Natural killer cell (primary cell): ENCODE results near the gene OR7G1. TPM values are rescaled to one million over a fixed set of nuclear protein-coding genes. Genes with fewer than 3 reads are reported as not detected.

Experiments used
- ATAC-seq, 3 donors: fragments of 150-1000 bp in 2 of 3; fragments of 200-7000 bp in 1 of 3; cut with Tn5 transposase; 1 replicate in 1 of 3; 2 replicates in 2 of 3; pipeline ENCODE4 v1.10.0; 2021; ENCODE audit warnings: mild to moderate bottlenecking in 2 of 3, moderate library complexity in 2 of 3
- DNase-seq, 2 donors: peaks; one replicate each; pipeline versions ENCODE4 v3.0.0 to v3.0.0-alpha.2; 2013 to 2021; ENCODE audit warnings: mixed read lengths in 1 of 2
- H3K27ac ChIP-seq: one replicate; pipeline ENCODE4 v1.5.1; 2013; ENCODE audit warnings: mild to moderate bottlenecking, low read length
- H3K27me3 ChIP-seq: one replicate; pipeline ENCODE4 v1.6.1; 2013; ENCODE audit warnings: low read length; ENCODE audit not compliant: control insufficient read depth, insufficient read depth
- H3K36me3 ChIP-seq: one replicate; pipeline ENCODE4 v1.6.1; 2013; ENCODE audit warnings: low read length; ENCODE audit not compliant: control insufficient read depth, insufficient read depth
- H3K4me1 ChIP-seq: one replicate; pipeline ENCODE4 v1.6.1; 2013; ENCODE audit warnings: low read length; ENCODE audit not compliant: control insufficient read depth, insufficient read depth
- H3K4me3 ChIP-seq: one replicate; pipeline ENCODE4 v1.5.1; 2013; ENCODE audit warnings: low read length
- H3K9me3 ChIP-seq: one replicate; pipeline ENCODE4 v1.6.1; 2013; ENCODE audit warnings: low read length; ENCODE audit not compliant: control insufficient read depth, insufficient read depth
- H3K27ac Mint-ChIP-seq, 2 donors: one replicate each; pipeline ENCODE4 v1.8.0; 2022; ENCODE audit warnings: mild to moderate bottlenecking in 2 of 2, mixed read lengths in 2 of 2, moderate library complexity in 1 of 2
- H3K27me3 Mint-ChIP-seq, 2 donors: one replicate each; pipeline ENCODE4 v1.8.0; 2022; ENCODE audit warnings: low read depth in 2 of 2, mixed read lengths in 2 of 2
- H3K36me3 Mint-ChIP-seq: one replicate; pipeline ENCODE4 v1.8.0; 2022; ENCODE audit warnings: mixed read lengths
- H3K4me1 Mint-ChIP-seq, 2 donors: one replicate each; pipeline ENCODE4 v1.8.0; 2022; ENCODE audit warnings: mixed read lengths in 2 of 2
- H3K4me3 Mint-ChIP-seq: one replicate; pipeline ENCODE4 v1.8.0; 2022; ENCODE audit warnings: mild to moderate bottlenecking, moderate library complexity, mixed read lengths
- H3K9me3 Mint-ChIP-seq, 2 donors: one replicate each; pipeline ENCODE4 v1.8.0; 2022; ENCODE audit warnings: mixed read lengths in 2 of 2
- CTCF ChIP-seq: fragments of 200-600 bp; IDR thresholded peaks from one replicate; pipeline ENCODE4 v1.8.0; 2022; ENCODE audit warnings: antibody characterized with exemption
- WGBS: methylation state at CpG from one replicate; pipeline ENCODE4 v1.1.7; 2013; ENCODE audit warnings: missing lambda C conversion rate; ENCODE audit not compliant: insufficient coverage; 5-methylcytosine and 5-hydroxymethylcytosine counted together
- intact Hi-C: fragments of 100-400 bp; cut with micrococcal nuclease; formaldehyde crosslinking; loops from one replicate; pipeline ENCODE4 v1.14.2; 2022
- total RNA-seq, 4 donors: library from RNA; stranded (reverse); fragments of 120-200 nt in 1 of 4; gene quantifications; one replicate each; pipeline versions ENCODE4 v1.2.3 to v1.2.4, GENCODE V29; 2013 to 2022

Gene OR7G1
- total RNA-seq, 3 donors from 2014 or later (not counting 1 experiment from before 2014, with no cell fraction given): not detected

- Mint-ChIP-seq H3K27ac (peak overlapping the region in 1 of 2 donors; percentile 47), H3K27me3 (no peaks in the 10 kb centered on the region), H3K9me3 (no peaks in the 10 kb centered on the region), H3K36me3 (peaks cover 13% of the 10 kb centered on the region), H3K4me3 (no peak overlapping the region), H3K4me1 (peaks cover 48 to 51% of the 10 kb centered on the region in 2 donors)
- no peaks in the 10 kb centered on the region for H3K27me3 ChIP-seq
- no peak for ATAC-seq
- H3K36me3 ChIP-seq: peaks cover 49% of the 10 kb centered on the region
- intact Hi-C loops: no loop called here
- DNase-seq: no peak
- peaks cover under 1% of the 10 kb centered on the region for H3K9me3 ChIP-seq
- H3K27ac ChIP-seq: no peak overlapping the region
- WGBS: 42% methylated on average over 1 of the region's 1 CpG
- H3K4me1 ChIP-seq: peaks cover 7% of the 10 kb centered on the region
- no peak overlapping the region for H3K4me3 ChIP-seq
- no peak for TF ChIP-seq CTCF
These were observed 40.7 kb upstream of the OR7G1 start for GRCh38 chr19:9156304-9156703.

GRCh38 chr19:9155591-9155990 is 40.0 kb upstream of the OR7G1 start:
- Mint-ChIP-seq H3K27me3 (no peaks in the 10 kb centered on the region), H3K4me3 (no peak overlapping the region), H3K4me1 (peaks cover 56 to 58% of the 10 kb centered on the region in 2 donors), H3K36me3 (peaks cover 9% of the 10 kb centered on the region), H3K27ac (peak overlapping the region; percentile 44 to 47), H3K9me3 (no peaks in the 10 kb centered on the region)
- Histone ChIP-seq H3K27me3 (no peaks in the 10 kb centered on the region), H3K4me3 (no peak overlapping the region), H3K27ac (no peak overlapping the region), H3K9me3 (no peaks in the 10 kb centered on the region), H3K36me3 (peaks cover 42% of the 10 kb centered on the region), H3K4me1 (peaks cover 12% of the 10 kb centered on the region)
- no peak for ATAC-seq
- no peak for DNase-seq
- TF ChIP-seq CTCF: no peak
- 98% methylated on average over 4 of the region's 4 CpGs for WGBS
- intact Hi-C loops: no loop called here

DNA sequence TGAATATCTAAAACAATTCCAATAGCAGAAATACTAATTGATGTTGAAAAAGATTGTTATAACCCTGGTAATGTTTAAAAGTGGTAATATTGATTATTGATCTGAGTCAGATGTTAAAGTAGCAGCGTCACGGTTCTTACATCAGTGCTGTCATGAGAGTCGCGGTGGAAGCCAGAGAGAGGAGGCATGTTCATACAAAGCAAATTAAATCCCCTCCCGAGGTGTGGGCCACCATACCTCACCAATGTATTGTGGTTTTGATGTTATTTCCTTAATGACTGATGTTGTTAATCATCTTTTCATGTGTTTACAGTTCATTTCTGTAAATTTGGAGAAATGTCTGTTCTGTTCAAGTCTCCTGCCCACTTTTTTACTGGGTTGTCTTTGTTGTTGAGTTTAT is 35.8 kb upstream of the OR7G1 start:
- H3K27me3 Mint-ChIP-seq: no peaks in the 10 kb centered on the region
- 56% methylated on average over 5 of the region's 5 CpGs for WGBS
- H3K4me3 Mint-ChIP-seq: peak overlapping the region; percentile 43
- no peak for TF ChIP-seq CTCF
- DNase-seq (peak; percentile 12 to 24), ATAC-seq (peak; percentile 79 to 92 (median 88))
- H3K4me1 Mint-ChIP-seq: peaks cover 86 to 89% of the 10 kb centered on the region in 2 donors
- peaks cover 22% of the 10 kb centered on the region for H3K4me1 ChIP-seq
- peaks cover 10% of the 10 kb centered on the region for H3K36me3 ChIP-seq
- H3K27ac ChIP-seq: no peak overlapping the region
- H3K9me3 Mint-ChIP-seq: no peaks in the 10 kb centered on the region
- no peak overlapping the region for H3K4me3 ChIP-seq
- H3K9me3 ChIP-seq: no peaks in the 10 kb centered on the region
- H3K27me3 ChIP-seq: no peaks in the 10 kb centered on the region
- H3K27ac Mint-ChIP-seq: peak overlapping the region; percentile 74 to 83
- no peaks in the 10 kb centered on the region for H3K36me3 Mint-ChIP-seq
- intact Hi-C loops: no loop called here

- Mint-ChIP-seq H3K9me3 (peaks cover under 1% of the 10 kb centered on the region in 2 donors), H3K36me3 (peaks cover 3% of the 10 kb centered on the region), H3K27me3 (no peaks in the 10 kb centered on the region), H3K27ac (peak overlapping the region; percentile 74 to 83), H3K4me1 (peaks cover 83 to 87% of the 10 kb centered on the region in 2 donors), H3K4me3 (peak overlapping the region; percentile 43)
- Histone ChIP-seq H3K36me3 (peaks cover 5% of the 10 kb centered on the region), H3K27me3 (no peaks in the 10 kb centered on the region), H3K4me1 (peaks cover 22% of the 10 kb centered on the region), H3K27ac (peak overlapping the region; percentile 6), H3K9me3 (no peaks in the 10 kb centered on the region), H3K4me3 (no peak overlapping the region)
- TF ChIP-seq CTCF: no peak
- intact Hi-C loops: no loop called here
- 100% methylated on average over 4 of the region's 5 CpGs for WGBS
- no peak for DNase-seq
- ATAC-seq: peak in 1 of 3 donors; percentile 30
These were observed 35.1 kb upstream of the OR7G1 start for GRCh38 chr19:9150650-9151049.
